ENCODE data around the gene DDX10.

Gene DDX10

GRCh38 chr11:108906826-108907225 is 242.0 kb downstream of the DDX10 start:
- DNase-seq (ENCODE audit: low read depth): no peak

- DNase-seq (ENCODE audit: low read depth): no peak
These were observed 244.2 kb downstream of the DDX10 start for GRCh38 chr11:108909041-108909440.

- no peak for DNase-seq (ENCODE audit: low read depth)
These were observed 245.1 kb downstream of the DDX10 start for GRCh38 chr11:108909921-108910320.

GRCh38 chr11:108912581-108912980 is 247.7 kb downstream of the DDX10 start:
- no peak for DNase-seq (ENCODE audit: low read depth)

- DNase-seq (ENCODE audit: low read depth): no peak
These were observed 248.3 kb downstream of the DDX10 start for GRCh38 chr11:108913204-108913603.

GRCh38 chr11:108914211-108914610 is 249.3 kb downstream of the DDX10 start:
- DNase-seq (ENCODE audit: low read depth): no peak

GRCh38 chr11:108914981-108915380 is 250.1 kb downstream of the DDX10 start:
- DNase-seq (ENCODE audit: low read depth): no peak

- DNase-seq (ENCODE audit: low read depth): no peak
These were observed 250.8 kb downstream of the DDX10 start for GRCh38 chr11:108915666-108916065.

- no peak for DNase-seq (ENCODE audit: low read depth)
These were observed 251.4 kb downstream of the DDX10 start for GRCh38 chr11:108916290-108916689.

- no peak for DNase-seq (ENCODE audit: low read depth)
These were observed 252.1 kb downstream of the DDX10 start for GRCh38 chr11:108916935-108917334.

GRCh38 chr11:108921211-108921610 is 256.3 kb downstream of the DDX10 start:
- no peak for DNase-seq (ENCODE audit: low read depth)

GRCh38 chr11:108922241-108922640 is 257.4 kb downstream of the DDX10 start:
- DNase-seq (ENCODE audit: low read depth): no peak

GRCh38 chr11:108923413-108923812 is 258.5 kb downstream of the DDX10 start:
- no peak for DNase-seq (ENCODE audit: low read depth)

GRCh38 chr11:108926171-108926840 is 261.4 kb downstream of the DDX10 start:
- no peak for DNase-seq (ENCODE audit: low read depth)

GRCh38 chr11:108926841-108927577 is 262.1 kb downstream of the DDX10 start:
- DNase-seq (ENCODE audit: low read depth): no peak

GRCh38 chr11:108927791-108928545 is 263.1 kb downstream of the DDX10 start:
- DNase-seq (ENCODE audit: low read depth): no peak

GRCh38 chr11:108929241-108929640 is 264.4 kb downstream of the DDX10 start:
- no peak for DNase-seq (ENCODE audit: low read depth)

GRCh38 chr11:108931168-108931567 is 266.3 kb downstream of the DDX10 start:
- no peak for DNase-seq (ENCODE audit: low read depth)

GRCh38 chr11:108933630-108934029 is 268.8 kb downstream of the DDX10 start:
- DNase-seq (ENCODE audit: low read depth): no peak

GRCh38 chr11:108934289-108934688 is 269.4 kb downstream of the DDX10 start:
- no peak for DNase-seq (ENCODE audit: low read depth)

- no peak for DNase-seq (ENCODE audit: low read depth)
These were observed 269.8 kb downstream of the DDX10 start for GRCh38 chr11:108934696-108935095.

- DNase-seq (ENCODE audit: low read depth): no peak
These were observed 272.9 kb downstream of the DDX10 start for GRCh38 chr11:108937746-108938145.

GRCh38 chr11:108938604-108939003 is 273.7 kb downstream of the DDX10 start:
- DNase-seq (ENCODE audit: low read depth): no peak
